GM12874 (cell line): ENCODE data around the gene NINJ1.

ENCODE experiments used
- TF ChIP-seq, protein P1 (sequence below): IDR thresholded peaks from 2 replicates; pipeline ENCODE4 v1.5.1; 2011; ENCODE audit warnings: low read depth, mild to moderate bottlenecking, control low read depth, low read length, moderate library complexity; ENCODE audit not compliant: insufficient read depth

NINJ1 gene

DNA sequence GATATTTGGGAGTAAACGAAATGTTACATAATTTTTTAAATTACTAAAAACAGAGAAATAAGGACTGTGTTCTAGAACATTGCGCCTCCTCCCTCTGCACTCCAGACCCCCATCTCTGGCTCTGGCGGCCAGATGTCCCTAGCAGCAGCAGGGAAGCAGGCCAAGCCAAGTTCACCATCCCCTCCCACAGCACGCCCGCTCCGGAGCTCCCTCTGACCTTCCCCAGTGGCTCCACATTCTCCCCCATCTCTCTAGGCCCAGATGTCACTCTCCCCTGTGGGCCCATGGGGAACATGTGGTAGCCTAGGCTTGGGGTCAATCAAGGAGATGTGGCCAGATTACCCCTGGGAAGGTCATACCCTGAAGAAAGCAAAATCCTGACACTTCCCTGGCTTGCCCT lies 43.6 kb upstream of the NINJ1 start:
- TF ChIP-seq, protein P1, sequence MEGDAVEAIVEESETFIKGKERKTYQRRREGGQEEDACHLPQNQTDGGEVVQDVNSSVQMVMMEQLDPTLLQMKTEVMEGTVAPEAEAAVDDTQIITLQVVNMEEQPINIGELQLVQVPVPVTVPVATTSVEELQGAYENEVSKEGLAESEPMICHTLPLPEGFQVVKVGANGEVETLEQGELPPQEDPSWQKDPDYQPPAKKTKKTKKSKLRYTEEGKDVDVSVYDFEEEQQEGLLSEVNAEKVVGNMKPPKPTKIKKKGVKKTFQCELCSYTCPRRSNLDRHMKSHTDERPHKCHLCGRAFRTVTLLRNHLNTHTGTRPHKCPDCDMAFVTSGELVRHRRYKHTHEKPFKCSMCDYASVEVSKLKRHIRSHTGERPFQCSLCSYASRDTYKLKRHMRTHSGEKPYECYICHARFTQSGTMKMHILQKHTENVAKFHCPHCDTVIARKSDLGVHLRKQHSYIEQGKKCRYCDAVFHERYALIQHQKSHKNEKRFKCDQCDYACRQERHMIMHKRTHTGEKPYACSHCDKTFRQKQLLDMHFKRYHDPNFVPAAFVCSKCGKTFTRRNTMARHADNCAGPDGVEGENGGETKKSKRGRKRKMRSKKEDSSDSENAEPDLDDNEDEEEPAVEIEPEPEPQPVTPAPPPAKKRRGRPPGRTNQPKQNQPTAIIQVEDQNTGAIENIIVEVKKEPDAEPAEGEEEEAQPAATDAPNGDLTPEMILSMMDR: no peak

DNA sequence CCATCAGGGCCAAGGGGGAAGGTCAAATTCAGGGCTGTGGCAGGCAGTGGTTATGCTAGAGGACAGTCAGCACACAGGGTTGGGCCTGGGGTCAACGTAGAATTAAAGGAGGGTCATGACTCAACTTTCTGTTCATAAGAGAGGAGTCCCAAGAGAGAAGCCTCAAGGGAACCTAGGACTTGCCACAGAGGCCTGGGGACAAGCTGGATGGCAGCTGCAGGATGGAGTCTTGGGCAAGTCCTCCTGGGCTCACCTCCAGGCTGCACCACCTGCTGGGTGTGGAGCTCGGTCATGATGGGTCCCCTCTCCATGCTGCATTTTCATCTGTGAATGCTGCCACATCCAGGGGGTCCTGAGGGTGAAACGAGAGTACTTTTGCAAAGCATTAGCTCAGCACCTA lies 40.9 kb upstream of the NINJ1 start:
- TF ChIP-seq, protein P1: no peak

DNA sequence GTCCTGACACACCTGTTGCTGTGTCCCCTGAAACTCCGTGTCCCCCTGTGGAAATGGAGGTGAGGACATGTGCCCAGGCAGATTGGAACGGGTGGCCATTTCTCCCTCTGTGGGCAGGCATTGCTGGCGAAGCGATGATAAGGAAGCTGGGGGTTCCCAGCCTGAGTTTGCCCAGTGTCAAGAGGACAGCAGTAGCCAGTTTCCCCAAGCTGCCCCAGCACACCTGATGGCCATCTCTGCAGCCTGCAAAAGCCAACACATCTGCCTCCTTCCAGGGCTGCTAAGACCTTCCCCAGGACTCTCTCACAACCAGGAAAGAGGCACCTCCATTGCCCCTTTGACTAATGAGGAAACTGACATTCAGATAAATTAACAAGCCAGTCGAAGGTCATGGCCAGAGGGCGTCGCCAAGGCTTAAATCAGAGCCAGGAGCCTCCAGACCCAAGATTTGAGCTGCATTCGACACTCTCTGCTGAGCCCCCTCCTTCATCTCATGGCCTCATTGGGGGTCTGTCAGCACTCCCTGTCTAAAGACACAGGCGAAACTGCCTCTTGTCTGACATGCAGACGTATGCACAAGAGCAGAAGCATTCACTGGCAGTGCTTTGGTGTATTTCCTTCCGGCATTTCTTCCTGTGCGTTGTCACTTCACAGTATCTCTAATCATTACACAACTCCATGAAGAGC lies 39.5 kb upstream of the NINJ1 start:
- TF ChIP-seq, protein P1: no peak

DNA sequence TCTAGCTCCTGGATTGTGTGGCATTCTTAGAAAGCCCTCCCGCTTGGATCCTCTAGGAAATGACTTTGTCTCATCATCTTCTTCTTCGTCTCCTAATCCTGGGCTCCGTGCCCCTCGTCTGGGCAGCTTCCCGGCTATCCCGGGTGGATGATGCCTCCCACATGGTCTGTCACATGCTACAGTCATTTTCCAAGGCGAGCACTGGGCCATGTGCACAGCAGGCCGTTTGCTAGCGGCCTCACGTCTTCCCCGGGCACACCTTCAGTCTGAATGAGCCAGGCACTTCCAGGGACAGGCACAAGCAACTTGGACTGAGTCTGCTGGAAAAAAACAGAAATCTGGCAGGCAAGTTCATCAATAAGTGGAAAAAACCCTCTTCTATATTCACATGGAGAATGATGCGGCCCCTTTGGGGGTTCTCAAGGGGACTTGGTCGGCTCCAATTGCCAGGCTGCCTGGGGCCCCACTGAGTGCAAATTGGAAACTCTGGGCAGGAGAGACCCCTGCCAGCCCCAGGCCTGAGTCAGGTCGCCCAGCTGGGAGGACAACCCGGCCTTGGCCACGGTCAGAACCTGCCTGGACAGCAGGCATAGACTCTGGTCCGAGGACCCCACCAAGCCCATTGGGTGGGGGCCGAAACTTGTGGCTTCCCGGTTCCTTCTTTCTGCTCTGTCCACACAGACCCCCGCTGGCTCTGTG lies 38.8 kb upstream of the NINJ1 start:
- TF ChIP-seq, protein P1: no peak

DNA sequence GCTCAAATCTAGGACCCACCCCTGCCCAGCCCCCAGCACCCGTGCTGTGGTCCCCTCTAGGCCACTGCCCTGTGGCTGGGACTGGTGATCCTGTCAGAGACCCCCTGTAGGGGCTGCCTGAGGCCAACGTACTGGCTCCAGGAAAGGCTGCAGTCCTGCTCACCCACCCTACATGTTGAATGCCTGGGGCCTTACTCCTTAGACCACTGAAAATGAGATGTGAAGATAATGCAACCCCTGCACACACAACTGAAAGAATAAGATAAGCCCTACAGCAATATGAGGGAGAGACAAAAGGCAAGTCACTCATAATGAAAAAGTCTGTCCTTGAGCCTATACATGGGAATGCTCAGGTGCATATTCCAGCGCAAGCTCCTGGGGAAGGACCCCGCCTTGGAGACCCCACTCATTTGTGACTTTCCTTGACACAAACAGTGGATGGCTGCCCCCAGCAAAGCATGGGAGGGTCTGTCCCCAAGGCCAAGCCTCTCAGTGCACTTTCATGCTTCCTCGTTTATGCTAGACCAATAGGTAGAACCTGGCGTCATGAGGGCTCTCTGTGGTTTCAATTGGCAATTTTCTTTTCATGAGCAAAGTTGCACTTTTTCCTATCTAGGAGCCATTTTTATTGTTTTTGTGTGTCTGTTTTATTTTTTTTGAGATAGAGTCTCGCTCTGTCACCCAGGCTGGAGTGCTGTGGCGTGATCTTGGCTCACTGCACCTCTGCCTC lies 37.4 kb upstream of the NINJ1 start:
- TF ChIP-seq, protein P1: no peak

DNA sequence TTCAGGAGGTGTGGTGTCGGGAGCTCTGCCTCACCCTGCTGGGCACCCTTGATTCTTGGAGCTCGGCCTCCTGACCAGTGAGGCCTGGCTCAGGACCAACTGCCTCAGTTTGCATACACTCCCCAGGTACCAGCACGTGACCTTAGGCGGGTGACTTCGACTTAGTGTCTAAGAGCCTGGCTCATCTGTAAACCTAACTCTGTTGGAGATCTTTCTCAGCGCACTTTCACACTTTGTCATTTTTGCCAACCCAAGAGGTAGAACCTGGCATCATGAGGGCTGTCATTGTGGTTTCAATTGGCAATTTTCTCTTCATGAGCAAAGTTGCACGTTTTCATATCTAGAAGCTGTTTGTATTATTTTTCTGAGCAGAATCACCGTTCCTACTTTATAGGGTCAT lies 36.5 kb upstream of the NINJ1 start:
- TF ChIP-seq, protein P1: no peak

DNA sequence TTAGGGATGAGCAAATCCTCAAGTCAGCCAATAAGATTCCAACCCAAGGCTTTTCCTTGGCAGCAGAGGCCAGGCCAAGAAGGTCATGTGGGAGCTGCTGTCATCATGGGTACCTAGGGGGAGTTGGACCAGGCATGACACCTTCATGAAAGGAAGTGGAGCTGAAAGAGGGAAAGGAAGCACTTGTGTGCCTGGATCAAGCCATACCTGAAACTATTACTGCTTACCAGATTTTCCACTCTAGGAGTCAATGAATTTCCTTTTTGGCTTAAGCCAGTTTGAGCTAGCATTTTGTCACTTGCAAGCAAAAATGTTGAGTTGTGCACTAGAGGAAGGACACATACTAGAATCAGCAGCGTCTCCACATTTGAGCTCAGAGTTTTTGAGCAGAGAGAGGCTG lies 35.4 kb upstream of the NINJ1 start:
- TF ChIP-seq, protein P1: no peak
